Right ventricle myocardium inferior (tissue), 1 donor: Measurements from ENCODE around the gene ZC3H18. TPM values are rescaled to one million over a fixed set of nuclear protein-coding genes. Genes with fewer than 3 reads are reported as not detected.
"Not testable (repeated sequence)": the region's sequence is repeated elsewhere in the genome, so short reads cannot be mapped to it uniquely, and the experiment has no call there.

Experiments used
- ATAC-seq: fragments of 200-7000 bp; cut with Tn5 transposase; one replicate; pipeline ENCODE4 v1.9.1; 2020; ENCODE audit warnings: mild to moderate bottlenecking, moderate library complexity
- DNase-seq: peaks from one replicate; pipeline ENCODE4 v3.0.0; 2021; ENCODE audit errors: missing footprints
- intact Hi-C: fragments of 100-400 bp; cut with DNase I; formaldehyde crosslinking; loops from one replicate; pipeline ENCODE4 v1.11.0; 2022
- total RNA-seq: library from RNA; stranded (reverse); fragmentation: NEBNext Ultra II Directional; extraction: Animal tissue kit (Norgen Biotek cat#: 25700); gene quantifications from one replicate; pipeline ENCODE4 v1.2.1, GENCODE V29; 2021
- donor health status: DM: no; HTN: yes; CAD: no; lungs with severe emphysema.

Gene ZC3H18
- total RNA-seq, 1 donor from 2014 or later = 23.9 TPM

- DNase-seq = no peak
Observed at GRCh38 chr16:88593910-88594309, 23.7 kb downstream of the ZC3H18 start.

GRCh38 chr16:88595101-88595500, 24.9 kb downstream of the ZC3H18 start:
- intact Hi-C loops = loop anchor here (5.0 kb wide), 1 partner anchor 112 kb away; the partner anchor contains the start of genes CTU2 and RNF166
- DNase-seq (no peak), ATAC-seq (no peak)

More at GRCh38 chr16:88593910-88594309, 23.7 kb downstream of the ZC3H18 start:
- intact Hi-C loops = no loop called here
- ATAC-seq = no peak

- intact Hi-C loops = loop anchor here (5.0 kb wide), 1 partner anchor 111 kb away; the partner anchor contains the start of genes CTU2 and RNF166
- no peak for ATAC-seq
- no peak for DNase-seq
Observed at GRCh38 chr16:88595921-88596320, 25.7 kb downstream of the ZC3H18 start.

GRCh38 chr16:88596483-88596882, 26.3 kb downstream of the ZC3H18 start:
- no peak for ATAC-seq
- DNase-seq = no peak
- intact Hi-C loops = loop anchor here (5.0 kb wide), 1 partner anchor 111 kb away; the partner anchor contains the start of genes CTU2 and RNF166

- DNase-seq (no peak), ATAC-seq (no peak)
- intact Hi-C loops = loop anchor here (5.0 kb wide), 1 partner anchor 109 kb away; the partner anchor contains the start of genes CTU2 and RNF166
Observed at GRCh38 chr16:88597856-88598491, 27.8 kb downstream of the ZC3H18 start.

GRCh38 chr16:88599092-88599733, 29.0 kb downstream of the ZC3H18 start:
- DNase-seq (peak; percentile 93), ATAC-seq (peak; percentile 80)
- intact Hi-C loops = loop anchor here (5.0 kb wide), 1 partner anchor 108 kb away; the partner anchor contains the start of genes CTU2 and RNF166

GRCh38 chr16:88599825-88600538, 29.8 kb downstream of the ZC3H18 start:
- ATAC-seq (peak; percentile 30), DNase-seq (no peak)
- intact Hi-C loops = loop anchor here (5.0 kb wide), 1 partner anchor 107 kb away; the partner anchor contains the start of genes CTU2 and RNF166

- no peak for DNase-seq
- no peak for ATAC-seq
- intact Hi-C loops = no loop called here
Observed at GRCh38 chr16:88600539-88600896, 30.3 kb downstream of the ZC3H18 start.

GRCh38 chr16:88601313-88602036, 31.3 kb downstream of the ZC3H18 start:
- intact Hi-C loops = no loop called here
- DNase-seq = no peak
- no peak for ATAC-seq

- intact Hi-C loops = no loop called here
- ATAC-seq (no peak), DNase-seq (no peak)
Observed at GRCh38 chr16:88602091-88602490, 31.9 kb downstream of the ZC3H18 start.

- intact Hi-C loops = no loop called here
- ATAC-seq (peak; percentile 66), DNase-seq (no peak)
Observed at GRCh38 chr16:88605186-88606147, 35.3 kb downstream of the ZC3H18 start.

GRCh38 chr16:88606148-88606757, 36.0 kb downstream of the ZC3H18 start:
- ATAC-seq (no peak), DNase-seq (no peak)
- intact Hi-C loops = no loop called here

GRCh38 chr16:88608076-88608475, 37.9 kb downstream of the ZC3H18 start:
- DNase-seq = no peak
- intact Hi-C loops = no loop called here
- no peak for ATAC-seq

- ATAC-seq, intact Hi-C loops, DNase-seq: not testable (repeated sequence)
Observed at GRCh38 chr16:88609426-88609825, 39.2 kb downstream of the ZC3H18 start.

GRCh38 chr16:88610080-88610479, 39.9 kb downstream of the ZC3H18 start:
- DNase-seq (no peak), ATAC-seq (no peak)
- intact Hi-C loops = no loop called here

GRCh38 chr16:88610909-88611812, 41.0 kb downstream of the ZC3H18 start:
- DNase-seq (no peak), ATAC-seq (no peak)
- intact Hi-C loops = no loop called here
